Ascending aorta (tissue), 2 donors: ENCODE results near the gene UBE4B. TPM values are rescaled to one million over a fixed set of nuclear protein-coding genes. Genes with fewer than 3 reads are reported as not detected.

Experiments
- DNase-seq, 2 donors: peaks; one replicate each; pipeline ENCODE4 v3.0.0-alpha.2; 2019; ENCODE audit warnings: low spot score in 2 of 2
- H3K27ac ChIP-seq, 2 donors: fragments of 200-600 bp; sonication (generic); one replicate each; pipeline ENCODE4 v1.5.1; 2016 to 2017; ENCODE audit warnings: mild to moderate bottlenecking in 1 of 2
- H3K27me3 ChIP-seq: fragments of 200-600 bp; sonication (generic); one replicate; pipeline ENCODE4 v1.5.1; 2017
- H3K36me3 ChIP-seq, 2 donors: fragments of 200-600 bp; sonication (generic); one replicate each; pipeline ENCODE4 v1.5.1; 2016
- H3K4me1 ChIP-seq, 2 donors: fragments of 200-600 bp; sonication (generic); one replicate each; pipeline ENCODE4 v1.5.1; 2016 to 2017; ENCODE audit warnings: mild to moderate bottlenecking in 1 of 2
- H3K4me3 ChIP-seq, 2 donors: fragments of 200-600 bp; sonication (generic); one replicate each; pipeline ENCODE4 v1.5.1; 2016 to 2017; ENCODE audit warnings: mild to moderate bottlenecking in 1 of 2
- H3K9me3 ChIP-seq, 2 donors: fragments of 200-600 bp; sonication (generic); one replicate each; pipeline ENCODE4 v1.5.1; 2016
- intact Hi-C: fragments of 100-400 bp; cut with DNase I; formaldehyde crosslinking; loops from one replicate; pipeline ENCODE4 v1.15.1; 2023
- total RNA-seq: library from RNA; depleted of rRNA; stranded (reverse); fragments of >200 nt; gene quantifications from one replicate; pipeline ENCODE4 v1.1.0, GENCODE V29; 2016
- TF ChIP-seq, protein P1 (sequence below), 3 experiments: fragments of 200-600 bp in 2 of 3; fragments of 450-650 bp in 1 of 3; sonication (generic) in 2 of 3; IDR thresholded peaks; one replicate each; pipeline ENCODE4 v1.5.1; 2016 to 2019; ENCODE audit warnings: antibody characterized with exemption in 3 of 3, mild to moderate bottlenecking in 1 of 3, moderate library complexity in 1 of 3

Gene UBE4B
- total RNA-seq, 1 donor from 2014 or later = 35.2 TPM

GRCh38 chr1:10170239-10170574, 137.4 kb downstream of the UBE4B start:
- TF ChIP-seq, protein P1, sequence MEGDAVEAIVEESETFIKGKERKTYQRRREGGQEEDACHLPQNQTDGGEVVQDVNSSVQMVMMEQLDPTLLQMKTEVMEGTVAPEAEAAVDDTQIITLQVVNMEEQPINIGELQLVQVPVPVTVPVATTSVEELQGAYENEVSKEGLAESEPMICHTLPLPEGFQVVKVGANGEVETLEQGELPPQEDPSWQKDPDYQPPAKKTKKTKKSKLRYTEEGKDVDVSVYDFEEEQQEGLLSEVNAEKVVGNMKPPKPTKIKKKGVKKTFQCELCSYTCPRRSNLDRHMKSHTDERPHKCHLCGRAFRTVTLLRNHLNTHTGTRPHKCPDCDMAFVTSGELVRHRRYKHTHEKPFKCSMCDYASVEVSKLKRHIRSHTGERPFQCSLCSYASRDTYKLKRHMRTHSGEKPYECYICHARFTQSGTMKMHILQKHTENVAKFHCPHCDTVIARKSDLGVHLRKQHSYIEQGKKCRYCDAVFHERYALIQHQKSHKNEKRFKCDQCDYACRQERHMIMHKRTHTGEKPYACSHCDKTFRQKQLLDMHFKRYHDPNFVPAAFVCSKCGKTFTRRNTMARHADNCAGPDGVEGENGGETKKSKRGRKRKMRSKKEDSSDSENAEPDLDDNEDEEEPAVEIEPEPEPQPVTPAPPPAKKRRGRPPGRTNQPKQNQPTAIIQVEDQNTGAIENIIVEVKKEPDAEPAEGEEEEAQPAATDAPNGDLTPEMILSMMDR (IDR thresholded peaks at IDR 0.05) = no peak
- H3K36me3 ChIP-seq = peaks cover 52 to 87% of the 10 kb centered on the region in 2 donors
- intact Hi-C loops = no loop called here

DNA sequence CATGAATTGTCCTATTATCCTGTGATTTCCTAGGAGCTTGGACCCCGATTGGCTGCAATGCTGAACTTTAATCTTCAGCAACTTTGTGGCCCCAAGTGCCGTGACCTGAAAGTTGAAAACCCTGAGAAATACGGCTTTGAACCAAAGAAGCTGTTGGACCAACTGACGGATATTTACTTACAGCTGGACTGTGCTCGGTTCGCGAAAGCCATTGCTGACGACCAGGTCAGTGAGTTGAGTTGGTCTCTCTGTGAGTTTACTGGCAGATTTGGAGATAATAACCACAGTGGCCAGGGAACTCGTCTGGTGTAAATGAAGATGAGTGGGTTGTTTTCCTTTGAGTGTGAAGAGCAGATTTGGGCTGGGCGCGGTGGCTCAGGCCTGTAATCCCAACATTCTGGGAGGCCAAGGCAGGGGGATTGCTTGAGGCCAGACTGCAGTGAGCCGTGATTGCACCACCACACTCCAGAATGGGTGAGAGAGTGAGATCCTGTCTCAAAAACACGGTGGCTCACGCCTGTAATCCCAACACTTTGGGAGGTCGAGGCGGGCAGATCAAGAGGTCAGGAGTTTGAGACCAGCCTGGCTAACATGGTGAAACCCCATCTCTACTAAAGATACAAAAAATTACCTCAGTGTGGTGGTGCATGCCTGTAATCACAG, 138.5 kb downstream of the UBE4B start:
- no peak overlapping the region for H3K4me3 ChIP-seq
- no peaks in the 10 kb centered on the region for H3K9me3 ChIP-seq
- H3K36me3 ChIP-seq = peaks cover 43 to 77% of the 10 kb centered on the region in 2 donors
- H3K27ac ChIP-seq = no peak overlapping the region
- TF ChIP-seq, protein P1 (IDR thresholded peaks at IDR 0.05) = no peak
- intact Hi-C loops = no loop called here
- no peak for DNase-seq
- H3K27me3 ChIP-seq = no peaks in the 10 kb centered on the region
- no peaks in the 10 kb centered on the region for H3K4me1 ChIP-seq

More at GRCh38 chr1:10170239-10170574, 137.4 kb downstream of the UBE4B start:
- Histone ChIP-seq H3K9me3 (no peaks in the 10 kb centered on the region), H3K27me3 (no peaks in the 10 kb centered on the region), H3K4me3 (no peak overlapping the region), H3K27ac (no peak overlapping the region), H3K4me1 (no peaks in the 10 kb centered on the region)
- DNase-seq = no peak

DNA sequence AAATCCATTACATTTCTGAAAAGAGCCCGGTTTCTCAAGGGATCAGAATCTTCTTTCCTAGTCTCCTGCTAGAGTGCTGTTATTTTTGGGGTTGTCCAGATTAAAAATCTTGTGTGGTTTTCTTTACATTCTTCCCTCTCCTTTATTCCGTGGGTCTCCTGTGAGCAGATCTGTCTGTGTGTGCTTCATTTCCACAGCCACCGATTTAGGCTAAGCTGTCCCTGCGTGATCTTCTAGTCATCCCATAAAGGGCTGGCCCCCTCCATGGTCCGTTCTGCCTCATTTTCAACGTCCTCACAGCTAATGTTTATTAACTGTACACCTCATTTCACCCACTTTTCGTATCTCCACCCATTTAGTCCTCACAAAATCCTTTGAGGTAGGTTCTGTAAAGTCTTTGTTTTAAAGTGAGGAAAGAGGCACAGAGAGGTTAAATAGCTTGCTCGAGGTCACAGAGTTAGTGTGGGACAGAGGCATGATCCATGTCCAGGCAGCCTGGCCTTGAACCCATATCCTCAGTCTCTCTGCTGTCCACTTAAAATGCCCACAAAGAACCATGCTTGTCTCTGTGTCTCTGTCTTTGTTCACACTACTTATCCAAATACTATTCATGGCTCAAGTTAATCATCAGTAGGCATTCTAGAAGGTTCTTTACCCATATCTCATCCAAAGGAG, 139.4 kb downstream of the UBE4B start:
- no peak overlapping the region for H3K4me3 ChIP-seq
- intact Hi-C loops = no loop called here
- H3K27ac ChIP-seq = no peak overlapping the region
- TF ChIP-seq, protein P1 (IDR thresholded peaks at IDR 0.05) = no peak
- no peaks in the 10 kb centered on the region for H3K9me3 ChIP-seq
- DNase-seq = no peak
- no peaks in the 10 kb centered on the region for H3K4me1 ChIP-seq
- peaks cover 36 to 68% of the 10 kb centered on the region in 2 donors for H3K36me3 ChIP-seq
- no peaks in the 10 kb centered on the region for H3K27me3 ChIP-seq

- H3K27ac ChIP-seq = no peak overlapping the region
- peaks cover 30 to 57% of the 10 kb centered on the region in 2 donors for H3K36me3 ChIP-seq
- no peak overlapping the region for H3K4me3 ChIP-seq
- no peaks in the 10 kb centered on the region for H3K4me1 ChIP-seq
- DNase-seq = no peak
- intact Hi-C loops = no loop called here
- no peaks in the 10 kb centered on the region for H3K27me3 ChIP-seq
- no peaks in the 10 kb centered on the region for H3K9me3 ChIP-seq
- TF ChIP-seq, protein P1 (IDR thresholded peaks at IDR 0.05) = no peak
Measured at GRCh38 chr1:10173582-10173981, 140.8 kb downstream of the UBE4B start.

GRCh38 chr1:10177876-10178275, 145.1 kb downstream of the UBE4B start:
- TF ChIP-seq, protein P1 (IDR thresholded peaks at IDR 0.05) = no peak
- intact Hi-C loops = no loop called here
- DNase-seq = no peak

More at GRCh38 chr1:10177876-10178275, 145.1 kb downstream of the UBE4B start:
- Histone ChIP-seq H3K4me1 (no peaks in the 10 kb centered on the region), H3K9me3 (no peaks in the 10 kb centered on the region), H3K27me3 (no peaks in the 10 kb centered on the region), H3K27ac (no peak overlapping the region), H3K4me3 (no peak overlapping the region), H3K36me3 (peaks cover 27 to 41% of the 10 kb centered on the region in 2 donors)
